ENCODE measurements around the gene PRPS1L1.
A peak's percentile ranks its signal among the peaks of the same experiment; 100 is the strongest.

PRPS1L1 gene

DNA sequence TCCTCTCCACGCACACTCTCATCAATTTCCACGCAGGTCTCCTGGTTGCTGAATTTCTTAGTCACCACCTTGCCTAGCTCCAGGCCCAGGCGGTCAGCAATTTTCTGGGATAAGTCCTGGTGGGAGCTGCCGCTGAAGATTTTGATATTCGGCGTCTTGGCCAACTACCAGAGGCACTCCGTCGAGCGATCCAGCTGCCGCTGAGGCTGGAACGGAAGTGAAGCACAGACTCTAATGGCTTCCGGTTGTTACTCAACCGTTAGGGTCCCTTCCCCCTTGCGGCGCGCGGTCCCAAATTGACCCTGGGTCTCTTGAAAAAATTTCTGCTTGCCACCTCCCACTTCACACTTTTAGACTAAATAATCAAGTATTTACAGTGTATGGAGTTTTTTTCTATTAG is at the start of gene PRPS1L1:
Gene PRPS1L1 (minus strand): TSS at position 219 of the 400 bp plus-strand sequence.
- DNase-seq: no peak

DNA sequence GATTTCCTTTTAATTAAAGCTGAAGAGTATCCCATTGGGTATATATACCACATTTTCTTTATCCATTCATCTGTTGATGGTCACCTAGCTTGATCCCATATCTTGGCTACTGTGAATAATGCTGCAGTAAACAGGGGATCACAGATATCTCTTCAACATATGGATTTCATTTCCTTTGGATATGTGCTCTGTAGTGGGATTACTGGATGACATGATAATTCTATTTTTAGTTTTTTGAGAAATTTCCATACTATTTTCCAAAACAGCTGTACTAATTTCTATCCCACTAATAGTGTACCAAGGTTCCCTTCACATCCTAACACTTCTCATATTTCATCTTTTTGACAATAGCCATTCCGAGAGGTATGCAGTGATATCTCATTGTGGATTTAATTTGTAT is 48.8 kb upstream of the PRPS1L1 start:
- no peak for DNase-seq

DNA sequence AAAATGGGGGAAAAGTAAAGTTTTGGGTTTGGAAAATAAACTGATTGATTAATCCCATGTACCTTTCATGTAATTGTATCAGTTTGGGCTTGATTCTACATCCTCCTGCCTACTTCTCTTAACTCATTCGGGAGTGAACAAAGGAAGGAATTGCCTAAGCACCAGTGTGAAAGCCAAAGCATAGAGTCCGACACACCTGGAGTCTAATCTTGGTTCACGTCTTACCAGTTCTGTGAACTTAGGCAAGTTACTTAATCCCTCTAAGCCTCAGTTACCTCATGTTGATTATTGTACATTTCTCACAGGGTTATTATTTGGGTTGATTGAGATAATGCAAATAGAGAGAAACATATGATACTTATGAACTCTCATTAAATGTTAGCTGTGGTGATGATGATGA is 41.1 kb upstream of the PRPS1L1 start:
- no peak for DNase-seq

DNA sequence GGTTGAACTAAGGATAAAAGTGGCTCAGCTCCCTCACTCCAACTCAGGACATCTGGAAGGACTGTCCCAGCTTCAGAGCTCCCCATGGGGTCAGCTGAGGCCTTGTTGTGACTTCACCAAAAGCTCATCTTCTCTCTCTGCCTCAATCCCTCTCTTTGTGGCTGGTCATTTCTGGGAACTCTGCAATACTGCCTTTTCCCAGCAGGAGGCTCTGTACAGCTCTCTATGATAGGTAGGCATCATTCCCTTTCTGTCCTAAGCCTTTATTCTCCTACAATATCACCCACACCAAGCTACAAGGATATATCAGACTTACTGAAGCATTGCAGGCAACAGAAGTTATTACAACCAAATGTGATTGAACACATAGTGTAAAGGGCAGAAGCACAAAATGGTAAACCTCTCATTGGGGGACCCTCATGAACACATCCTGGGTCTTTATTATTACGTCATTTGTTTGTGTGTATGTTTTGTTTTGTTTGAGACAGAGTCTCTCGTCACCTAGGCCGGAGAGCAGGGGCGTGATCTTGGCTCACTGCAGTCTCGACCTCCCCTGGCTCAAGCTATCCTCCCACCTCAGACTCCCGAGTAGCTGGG is 36.7 kb upstream of the PRPS1L1 start:
- DNase-seq: peak; percentile 18 to 38

DNA sequence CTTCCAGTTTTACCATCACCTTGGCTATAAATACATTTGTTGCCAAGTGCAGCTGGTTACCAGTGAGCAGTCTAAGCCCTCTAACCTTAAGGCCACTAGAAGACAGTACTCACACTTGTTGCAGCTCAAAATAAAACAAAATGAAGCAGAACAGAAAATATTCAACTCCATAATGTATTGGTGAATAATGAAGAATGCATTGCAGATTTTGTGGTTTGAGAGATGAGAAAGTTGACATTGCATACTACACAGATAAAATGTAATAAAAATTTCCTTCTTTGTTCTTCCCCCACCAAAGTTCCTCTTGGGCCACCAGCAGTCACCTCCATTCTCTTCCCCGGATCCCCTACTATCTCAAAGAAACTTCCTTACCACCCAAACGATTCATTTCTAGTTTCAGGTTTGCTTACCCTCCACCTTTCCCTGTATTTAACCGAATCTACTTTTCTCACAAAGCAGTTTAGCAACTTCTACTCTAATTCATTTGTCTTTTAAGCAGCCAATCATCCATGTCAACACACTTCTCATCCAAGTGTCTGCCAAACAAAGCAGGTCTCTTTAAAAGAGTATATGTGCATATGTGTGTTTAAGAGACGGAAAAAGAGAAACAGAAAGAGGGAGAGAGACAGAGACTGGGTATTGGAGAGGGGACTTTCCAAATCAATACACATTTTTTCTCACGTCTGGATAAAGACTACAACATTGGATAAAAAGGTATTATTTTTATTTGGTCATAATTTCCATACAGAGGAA is 35.7 kb upstream of the PRPS1L1 start:
- DNase-seq: no peak

DNA sequence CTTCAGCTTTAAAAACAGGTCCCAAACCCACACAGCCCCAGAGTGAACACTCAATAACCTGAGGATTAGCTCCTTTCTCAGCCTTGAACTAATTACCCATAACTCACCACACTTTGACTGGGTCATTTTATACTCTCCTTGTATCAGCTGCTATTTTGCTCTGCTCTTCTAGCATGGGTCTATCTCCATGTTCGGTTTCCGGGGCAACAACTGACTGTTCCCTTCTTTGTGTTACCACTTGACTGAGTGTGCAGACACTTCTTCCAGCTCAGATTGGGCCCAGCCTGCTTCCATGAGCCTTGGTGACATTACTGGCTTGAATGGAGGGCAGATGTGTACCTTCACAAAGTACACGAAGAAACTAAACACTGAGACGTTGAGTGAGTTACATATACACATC is 31.5 kb upstream of the PRPS1L1 start:
- DNase-seq: no peak

DNA sequence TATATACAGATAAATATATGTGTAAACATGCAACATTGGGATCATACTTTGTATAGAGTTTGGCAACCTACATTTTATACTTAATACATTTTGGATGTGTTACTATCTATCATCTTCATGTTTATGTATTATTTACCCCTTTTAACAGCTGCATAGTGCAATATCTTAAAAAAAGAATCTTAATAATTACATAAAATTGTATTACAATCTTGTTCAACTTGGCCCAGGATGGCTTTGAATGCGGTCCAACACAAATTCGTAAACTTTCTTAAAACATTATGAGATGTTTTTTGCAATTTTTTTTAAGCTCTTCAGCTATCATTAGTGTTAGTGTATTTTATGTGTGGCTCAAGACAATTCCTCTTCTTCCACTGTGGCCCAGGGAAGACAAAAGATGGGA is 26.3 kb upstream of the PRPS1L1 start:
- DNase-seq: no peak

DNA sequence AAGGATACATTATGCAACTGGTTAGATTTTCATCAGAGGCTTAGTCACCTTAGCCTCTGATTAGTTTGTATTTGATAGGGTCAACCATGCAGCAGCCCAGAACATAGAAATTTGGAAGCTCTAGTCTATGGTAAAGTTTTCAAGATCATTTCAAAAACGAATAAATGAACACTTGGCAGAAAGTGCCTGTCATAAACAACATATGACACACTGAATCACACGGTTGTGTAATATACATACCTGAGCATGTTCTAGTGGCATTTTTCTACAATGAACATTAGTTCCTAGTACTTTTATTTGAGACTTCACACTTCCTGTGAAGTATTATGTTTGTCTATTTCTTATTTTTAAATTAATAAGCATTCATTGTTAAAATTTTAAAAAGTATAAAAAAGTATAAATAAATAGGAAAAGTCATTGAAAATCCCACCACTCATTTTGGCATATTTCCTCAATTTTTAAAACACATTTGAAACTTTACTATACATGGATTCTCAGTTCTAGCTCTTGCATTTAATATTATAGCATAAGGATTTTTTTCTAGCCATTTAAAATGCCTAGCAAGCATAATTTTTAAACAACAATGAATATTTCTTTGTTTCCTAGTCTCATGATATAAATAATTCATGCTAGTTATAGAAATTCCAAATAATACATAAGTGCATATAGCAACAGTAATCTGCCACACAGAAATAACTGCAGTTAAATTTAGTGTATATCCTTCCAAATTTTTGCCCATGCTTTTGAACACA is 25.7 kb upstream of the PRPS1L1 start:
- DNase-seq: no peak

DNA sequence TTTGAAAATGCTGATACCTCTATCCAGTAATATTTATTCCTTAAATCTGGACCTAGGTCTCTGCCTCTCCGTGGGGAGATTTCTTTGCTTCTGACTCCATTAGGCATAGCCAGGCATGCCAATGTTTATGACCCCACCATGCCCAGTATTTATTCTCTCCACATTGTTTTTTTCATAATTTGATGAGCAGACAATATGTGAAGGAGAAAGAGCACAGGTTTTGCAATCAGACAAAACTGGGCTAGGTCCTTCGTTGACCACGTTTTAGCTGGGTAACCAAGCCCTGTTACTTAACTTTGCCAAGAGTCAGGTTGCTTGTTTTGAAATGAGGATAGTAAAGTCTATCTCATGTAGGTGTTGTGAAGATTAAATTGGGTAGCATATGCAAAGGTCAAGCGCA is 21.6 kb upstream of the PRPS1L1 start:
- DNase-seq: no peak

DNA sequence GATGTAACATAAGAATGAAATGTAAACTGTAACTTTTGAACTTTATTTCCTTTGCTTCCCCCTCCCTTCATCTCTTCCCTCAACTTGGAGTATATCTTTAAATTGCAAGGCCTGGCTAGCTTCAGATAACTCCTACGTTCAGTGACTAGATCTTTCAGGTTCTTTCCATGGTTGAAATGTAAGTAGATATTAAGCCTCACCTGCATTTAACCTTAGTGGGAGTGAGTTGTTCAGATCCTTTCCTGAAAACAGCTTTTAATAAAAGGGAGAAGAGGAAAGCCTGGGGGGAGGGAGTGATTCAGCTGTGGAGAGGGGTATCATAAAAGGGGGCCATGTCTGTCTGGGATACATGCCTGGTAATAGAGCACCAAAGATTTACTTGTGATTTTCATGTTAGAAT is 19.0 kb upstream of the PRPS1L1 start:
- DNase-seq: no peak

DNA sequence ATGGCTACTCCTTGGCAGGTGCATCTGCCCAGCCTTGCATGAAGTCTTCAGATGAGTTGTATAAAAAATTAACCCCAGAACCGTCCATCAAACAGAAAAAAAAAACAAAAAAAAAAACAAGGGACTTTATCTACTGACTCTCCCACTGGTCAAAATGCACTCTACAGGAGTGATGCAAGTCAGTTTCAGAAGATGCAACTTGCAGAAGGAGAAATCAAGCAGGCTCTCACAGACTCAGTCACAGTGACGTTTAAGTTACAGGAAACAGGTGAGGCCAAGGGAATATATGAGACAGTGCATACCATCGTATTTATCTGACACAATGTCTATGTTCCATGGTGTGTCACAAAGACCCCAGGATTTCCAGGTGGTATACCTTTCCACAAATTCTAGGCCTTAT is 17.5 kb upstream of the PRPS1L1 start:
- DNase-seq: no peak

DNA sequence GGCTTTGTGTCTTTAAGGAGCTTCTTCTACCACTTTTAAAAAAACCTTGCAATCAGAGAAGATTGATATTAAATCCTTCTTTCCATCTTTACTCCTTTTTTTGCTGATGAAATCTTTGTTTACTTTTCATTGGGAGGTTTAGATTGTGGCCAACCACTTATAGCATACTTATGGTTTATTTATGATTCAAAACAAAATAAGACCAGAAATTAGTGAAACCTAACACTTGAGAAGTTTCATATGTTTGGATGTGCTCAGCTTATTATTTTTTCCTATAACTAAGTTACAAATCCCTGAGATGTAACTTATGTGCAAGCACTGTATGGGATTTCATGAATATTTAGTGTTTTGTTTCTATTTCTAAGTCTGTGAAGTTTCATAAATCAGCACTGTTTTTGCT is 13.5 kb upstream of the PRPS1L1 start:
- no peak for DNase-seq

DNA sequence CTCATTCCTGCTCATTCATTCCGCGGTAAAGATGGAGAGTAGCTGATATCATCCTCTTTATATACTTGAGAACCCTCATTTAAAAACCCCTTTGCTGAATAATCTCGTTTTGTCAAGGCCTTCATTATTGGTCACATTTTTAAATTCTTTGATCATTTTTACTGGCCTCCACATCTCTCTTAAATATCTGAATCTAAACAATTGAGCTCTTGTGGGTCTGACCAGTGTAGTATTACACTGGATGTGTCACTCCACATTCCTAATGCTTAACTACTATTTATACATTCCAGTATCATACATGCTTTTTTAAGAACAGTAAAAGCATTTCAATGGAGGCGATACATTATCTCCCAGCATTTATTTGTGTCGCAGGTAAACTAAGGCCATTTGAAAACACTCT is 12.6 kb upstream of the PRPS1L1 start:
- DNase-seq: no peak

DNA sequence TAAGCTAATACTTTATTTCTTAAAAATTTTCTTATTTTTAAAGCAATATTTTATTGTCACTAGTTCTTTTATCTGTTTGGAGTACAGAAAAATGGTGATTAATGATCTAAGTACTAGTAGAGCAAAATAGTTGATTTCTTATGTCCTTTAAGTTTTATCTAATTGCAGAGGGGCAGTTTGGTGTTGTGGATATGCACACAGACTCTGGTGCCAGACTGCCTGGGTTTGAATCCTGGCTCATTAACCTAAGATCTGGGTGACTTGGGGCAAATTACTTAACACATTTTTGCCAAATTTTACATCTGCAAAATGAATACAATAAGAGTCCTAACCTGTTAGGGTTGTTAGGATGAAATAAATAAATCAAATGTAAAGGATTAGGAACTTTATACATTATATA is 10.7 kb upstream of the PRPS1L1 start:
- no peak for DNase-seq

DNA sequence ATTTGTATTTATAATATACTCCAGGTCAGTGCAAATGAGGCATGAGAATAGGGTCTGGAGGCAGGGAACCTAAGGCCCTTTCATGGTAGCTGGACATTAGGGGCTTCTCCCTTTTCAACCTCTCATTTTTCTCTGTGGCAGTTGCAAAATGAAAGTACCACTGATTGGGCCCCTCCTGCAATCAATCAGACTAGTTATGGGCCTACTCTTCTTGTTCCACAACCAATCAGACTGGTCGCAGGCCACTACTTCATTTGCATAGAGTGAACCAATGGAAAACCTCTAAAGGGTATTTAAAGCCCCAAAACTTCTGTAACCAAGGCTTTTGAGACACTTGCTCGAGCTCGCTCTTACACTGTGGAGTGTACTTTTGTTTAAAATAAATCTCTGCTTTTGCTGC is 10.0 kb upstream of the PRPS1L1 start:
- DNase-seq: no peak

DNA sequence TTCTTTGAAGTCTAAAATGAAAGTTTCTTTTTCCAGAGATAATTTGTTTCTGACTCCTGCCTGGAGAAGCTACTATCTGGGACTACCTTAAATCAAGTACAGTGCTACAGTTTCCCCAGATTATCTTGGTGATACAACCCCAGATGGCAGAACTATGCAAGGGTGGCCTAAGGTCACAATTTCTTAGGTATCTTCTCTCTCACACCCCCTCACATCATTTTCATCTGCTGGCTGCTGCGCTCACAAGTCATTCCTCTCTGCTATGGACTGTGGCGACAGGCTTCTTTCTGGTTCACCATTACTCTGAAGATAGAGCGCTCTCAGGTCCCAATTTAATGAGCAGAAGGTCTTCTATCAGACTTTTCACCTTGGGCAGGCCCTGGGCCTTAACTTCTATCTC is 9.1 kb upstream of the PRPS1L1 start:
- no peak for DNase-seq

DNA sequence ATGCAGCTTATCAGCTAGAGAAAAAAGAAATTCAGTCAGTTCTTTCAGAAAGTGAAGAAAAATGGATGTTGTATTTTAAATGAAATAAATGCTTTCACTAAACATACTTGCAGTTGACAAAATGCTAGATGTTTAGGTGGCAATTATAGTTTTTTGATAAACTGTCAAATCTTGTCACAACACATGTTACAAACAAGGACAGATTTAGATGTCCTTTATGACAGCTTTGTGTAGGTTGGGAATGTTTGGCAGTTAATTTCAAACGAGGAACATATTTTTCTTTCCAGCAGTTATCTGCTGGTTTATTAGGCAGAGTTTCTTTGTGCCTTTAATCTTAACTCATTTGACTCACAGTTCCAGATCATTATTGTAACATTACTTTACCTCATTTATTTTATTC is 3.1 kb upstream of the PRPS1L1 start:
- DNase-seq: no peak

DNA sequence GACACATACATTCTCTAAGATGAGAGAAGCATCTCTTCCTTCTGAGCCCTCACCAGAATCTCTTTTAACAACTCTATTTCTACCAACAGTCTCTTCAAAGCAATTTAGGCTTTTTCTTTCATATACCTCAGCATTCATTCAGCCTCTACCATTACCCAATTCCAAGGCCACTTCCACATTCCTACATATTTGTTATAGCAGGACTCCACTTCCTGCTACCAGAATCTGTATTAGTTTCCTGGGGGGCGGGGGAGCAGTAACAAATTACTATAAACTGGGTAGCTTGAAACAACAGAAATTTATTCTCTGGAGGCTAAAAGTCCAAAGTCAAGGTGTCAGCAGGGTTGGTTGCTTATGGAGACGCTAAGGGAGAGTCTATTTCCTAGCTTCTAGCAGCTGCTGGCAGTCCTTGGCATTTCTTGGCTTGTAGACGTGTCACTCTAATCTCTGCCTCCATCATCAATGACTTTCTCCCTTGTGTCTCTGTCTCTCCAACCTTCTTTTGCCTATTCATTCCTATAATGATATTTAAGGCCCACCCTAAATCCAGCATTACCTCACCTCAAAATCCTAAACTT is 7.4 kb downstream of the PRPS1L1 start:
- no peak for DNase-seq

DNA sequence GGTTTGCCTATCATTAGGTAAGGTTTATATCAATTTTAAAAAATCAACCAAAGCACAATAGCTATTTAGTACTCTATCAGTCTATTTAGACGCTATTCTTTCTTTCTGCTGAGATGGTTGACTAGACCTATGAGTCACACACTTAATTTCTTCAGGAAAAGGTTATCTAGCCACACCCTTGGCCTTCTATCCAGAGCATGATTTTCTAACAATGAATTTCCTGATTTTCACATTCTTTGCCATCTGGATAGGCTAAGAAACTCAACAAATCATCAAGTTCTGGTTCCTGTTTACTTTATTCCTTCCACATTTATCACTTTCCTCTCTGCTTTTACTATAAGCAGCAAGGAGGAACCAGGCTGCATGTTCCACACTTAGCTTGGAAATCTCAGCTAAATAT is 8.1 kb downstream of the PRPS1L1 start:
- DNase-seq: no peak

DNA sequence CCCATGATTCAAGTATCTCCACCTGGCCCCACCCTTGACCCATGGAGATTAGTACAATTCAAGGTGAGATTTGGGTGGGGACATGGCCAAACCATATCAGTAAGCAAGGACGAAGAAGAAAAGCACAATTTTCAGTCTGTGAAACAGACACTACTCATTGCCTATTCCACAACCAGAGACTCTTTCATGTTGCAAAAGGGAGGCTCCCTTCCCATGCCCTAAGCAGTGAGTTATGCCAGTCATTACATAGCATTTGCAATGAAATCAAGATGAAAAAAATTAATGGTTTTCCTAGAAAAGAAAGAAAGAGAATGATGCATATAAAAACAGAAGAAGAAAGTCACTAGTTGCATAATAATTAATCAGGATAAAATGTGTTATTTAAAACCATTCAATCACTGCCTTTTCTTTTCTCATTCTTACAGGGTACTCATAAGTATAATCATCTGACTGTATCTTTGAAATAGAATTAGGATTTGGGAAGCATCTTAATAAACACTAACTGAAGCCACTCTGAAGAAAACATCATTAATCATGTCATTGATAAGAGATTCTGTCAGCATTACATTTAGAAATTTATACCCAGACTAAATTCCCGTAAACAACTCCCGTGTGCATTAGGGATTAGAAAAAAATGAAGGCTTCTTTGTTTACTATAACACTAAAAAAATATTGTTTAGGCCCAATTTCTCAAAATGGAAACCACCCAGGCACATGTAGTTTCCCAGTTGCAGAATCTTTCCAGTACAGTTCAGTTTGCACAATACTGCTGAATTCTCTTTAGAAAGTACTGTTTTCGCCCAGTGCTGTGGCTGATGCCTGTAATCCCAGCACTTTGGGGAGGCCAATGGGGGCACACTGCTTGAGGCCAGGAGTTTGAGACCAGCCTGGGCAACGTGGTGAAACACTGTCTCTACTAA is 9.1 kb downstream of the PRPS1L1 start:
- DNase-seq: no peak

DNA sequence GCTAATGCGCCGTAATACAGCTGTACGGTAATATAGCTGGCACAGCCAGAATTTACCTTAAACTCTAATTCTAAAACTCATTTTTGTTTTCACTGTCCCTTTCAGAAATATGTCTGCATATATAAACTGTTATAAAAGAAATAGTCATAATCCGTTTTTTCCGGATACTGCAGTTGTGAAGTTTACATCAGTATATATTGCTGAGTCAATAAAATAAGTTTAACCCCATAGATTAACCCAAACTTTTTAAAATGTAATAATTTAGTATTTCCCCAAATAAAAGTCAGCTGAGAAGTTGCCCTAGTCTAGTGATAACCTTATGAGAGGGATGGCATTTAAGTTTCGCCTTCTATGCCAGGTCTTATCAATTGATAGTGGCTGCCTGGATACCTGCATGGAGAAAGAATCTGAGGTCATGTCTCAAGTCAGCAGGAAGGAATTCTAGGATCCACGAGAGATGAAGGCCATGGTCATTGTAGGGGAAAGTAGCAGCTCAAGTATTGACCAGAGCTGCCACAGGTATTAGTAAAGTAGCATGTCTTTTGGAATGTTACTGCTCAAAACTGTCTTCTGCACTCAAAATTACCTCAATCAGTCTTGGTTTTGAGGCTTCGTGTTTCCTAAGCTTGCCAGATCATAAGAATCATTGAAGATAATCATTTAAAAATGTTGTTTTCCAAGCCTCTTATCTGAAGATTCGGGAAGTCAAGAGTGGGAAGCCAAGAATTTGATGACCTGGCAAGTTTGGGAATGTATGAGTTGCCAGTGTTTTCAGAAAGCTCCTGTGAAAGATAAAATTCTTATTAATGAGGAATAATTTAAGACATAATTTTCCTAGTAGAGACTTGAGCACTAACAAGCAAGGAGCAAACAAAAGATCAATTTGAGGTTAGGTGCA is 10.8 kb downstream of the PRPS1L1 start:
- no peak for DNase-seq

DNA sequence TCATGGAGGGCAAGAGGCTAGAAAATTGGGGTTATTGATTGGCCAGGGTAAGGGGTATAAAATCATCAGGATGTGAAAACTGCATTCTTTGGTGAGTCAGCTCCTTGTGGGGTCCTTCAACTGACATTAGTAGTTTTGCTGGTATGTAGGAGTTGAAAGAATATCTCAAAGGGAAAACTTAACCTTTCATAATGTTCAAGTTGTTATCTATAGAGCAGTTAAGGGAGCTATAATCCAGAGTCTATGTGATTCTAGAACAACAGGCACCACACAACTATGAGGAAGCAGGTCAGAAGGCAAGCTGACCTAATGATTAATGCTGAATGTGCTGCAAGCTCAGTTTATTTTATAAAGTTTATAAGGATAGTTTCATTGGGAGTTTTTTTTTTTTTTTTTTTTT is 13.7 kb downstream of the PRPS1L1 start:
- no peak for DNase-seq

All from activated CD4-positive, alpha-beta T cell treated with anti-CD3 and anti-CD28 coated beads, Interleukin-2, amount 50 U/mL, for 48 hours (primary cell).